Endodermal cell (in vitro differentiated cells): ENCODE measurements around the gene CDH9. TPM values are rescaled to one million over a fixed set of nuclear protein-coding genes. Genes with fewer than 3 reads are reported as not detected.

Source experiments
- DNase-seq: peaks from one replicate; pipeline ENCODE4 v3.0.0-alpha.2; 2017
- H3K27ac ChIP-seq: 2 replicates; pipeline ENCODE4 v1.5.1; 2013; ENCODE audit warnings: mild to moderate bottlenecking, low read depth, low read length, moderate library complexity
- H3K27me3 ChIP-seq: 2 replicates; pipeline ENCODE4 v1.6.1; 2013; ENCODE audit warnings: mild to moderate bottlenecking, low read length, moderate library complexity; ENCODE audit not compliant: insufficient read depth, control insufficient read depth, poor library complexity, severe bottlenecking
- H3K36me3 ChIP-seq: 2 replicates; pipeline ENCODE4 v1.7.0; 2013; ENCODE audit warnings: mild to moderate bottlenecking, low read length, moderate library complexity; ENCODE audit not compliant: control insufficient read depth, insufficient read depth
- H3K4me1 ChIP-seq: one replicate; pipeline ENCODE4 v1.7.0; 2013; ENCODE audit warnings: low read length; ENCODE audit not compliant: control insufficient read depth, insufficient read depth
- H3K4me3 ChIP-seq: 2 replicates; pipeline ENCODE4 v1.5.1; 2013; ENCODE audit warnings: mild to moderate bottlenecking, low read length, moderate library complexity
- H3K9ac ChIP-seq: 2 replicates; pipeline ENCODE4 v1.6.1; 2013; ENCODE audit warnings: mild to moderate bottlenecking, low read length, moderate library complexity; ENCODE audit not compliant: poor library complexity, severe bottlenecking; ENCODE audit errors: extremely low read depth
- H3K9me3 ChIP-seq: 2 replicates; pipeline ENCODE4 v1.6.1; 2013; ENCODE audit warnings: mild to moderate bottlenecking, low read length, moderate library complexity; ENCODE audit not compliant: control insufficient read depth
- H3K27ac Mint-ChIP-seq: 2 replicates; pipeline ENCODE4 v1.8.0; 2020; ENCODE audit warnings: mixed read lengths
- H3K27me3 Mint-ChIP-seq: 2 replicates; pipeline ENCODE4 v1.8.0; 2021; ENCODE audit warnings: mild to moderate bottlenecking, mixed read lengths; ENCODE audit not compliant: insufficient read depth
- H3K36me3 Mint-ChIP-seq: 2 replicates; pipeline ENCODE4 v1.8.0; 2020; ENCODE audit warnings: low read depth, mixed read lengths
- H3K4me1 Mint-ChIP-seq: 2 replicates; pipeline ENCODE4 v1.8.0; 2020; ENCODE audit warnings: mixed read lengths
- H3K4me3 Mint-ChIP-seq: 2 replicates; pipeline ENCODE4 v1.8.0; 2020; ENCODE audit warnings: mild to moderate bottlenecking, moderate library complexity, mixed read lengths
- H3K9me3 Mint-ChIP-seq: 2 replicates; pipeline ENCODE4 v1.8.0; 2020; ENCODE audit warnings: mild to moderate bottlenecking, mixed read lengths
- WGBS, 2 experiments: methylation state at CpG; one replicate each; pipeline versions ENCODE4 v1.1.5 to v1.1.7; 2013; ENCODE audit warnings: missing lambda C conversion rate in 2 of 2, mixed read lengths in 1 of 2; ENCODE audit not compliant: insufficient coverage in 1 of 2, insufficient read length in 1 of 2; 5-methylcytosine and 5-hydroxymethylcytosine counted together
- total RNA-seq, 2 donors: library from RNA; stranded (reverse); fragmentation: NEBNext Ultra II Directional in 1 of 2; extraction: Animal tissue kit (Norgen Biotek cat#: 25700) in 1 of 2; gene quantifications; 2 replicates in 1 of 2; 3 replicates in 1 of 2; pipeline ENCODE4 v1.2.1, GENCODE V29; 2021
- TF ChIP-seq, protein P1 (sequence below): fragments of 200-600 bp; sonication (generic); conservative IDR thresholded peaks from 2 replicates; pipeline ENCODE4 v1.5.0; 2021; ENCODE audit warnings: antibody characterized with exemption, mild to moderate bottlenecking

CDH9 gene
- total RNA-seq, 2 donors from 2014 or later, result not detected

DNA sequence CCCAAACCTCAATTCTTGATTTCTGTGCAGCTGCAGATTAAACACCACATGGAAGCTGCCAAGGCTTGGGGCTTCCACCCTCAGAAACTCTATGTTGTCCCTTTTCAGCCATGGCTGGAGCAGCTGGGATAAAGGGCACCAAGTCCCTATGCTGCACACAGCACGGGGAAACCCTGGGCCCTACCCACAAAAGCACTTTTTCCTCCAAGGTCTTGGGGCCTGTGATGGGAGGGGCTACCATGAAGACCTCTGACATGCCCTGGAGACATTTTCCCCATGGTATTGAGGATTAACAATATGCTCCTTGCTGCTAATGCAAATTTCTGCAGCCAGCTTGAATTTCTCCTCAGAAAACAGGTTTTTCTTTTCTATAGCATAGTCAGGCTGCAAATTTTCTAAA, 41.8 kb upstream of the CDH9 start:
- no peaks in the 10 kb centered on the region for H3K27me3 Mint-ChIP-seq
- 87% methylated on average over 1 of the region's 1 CpG; no CpG with 5 or more reads in 1 of the 2 experiments for WGBS, 2 experiments
- TF ChIP-seq, protein P1, sequence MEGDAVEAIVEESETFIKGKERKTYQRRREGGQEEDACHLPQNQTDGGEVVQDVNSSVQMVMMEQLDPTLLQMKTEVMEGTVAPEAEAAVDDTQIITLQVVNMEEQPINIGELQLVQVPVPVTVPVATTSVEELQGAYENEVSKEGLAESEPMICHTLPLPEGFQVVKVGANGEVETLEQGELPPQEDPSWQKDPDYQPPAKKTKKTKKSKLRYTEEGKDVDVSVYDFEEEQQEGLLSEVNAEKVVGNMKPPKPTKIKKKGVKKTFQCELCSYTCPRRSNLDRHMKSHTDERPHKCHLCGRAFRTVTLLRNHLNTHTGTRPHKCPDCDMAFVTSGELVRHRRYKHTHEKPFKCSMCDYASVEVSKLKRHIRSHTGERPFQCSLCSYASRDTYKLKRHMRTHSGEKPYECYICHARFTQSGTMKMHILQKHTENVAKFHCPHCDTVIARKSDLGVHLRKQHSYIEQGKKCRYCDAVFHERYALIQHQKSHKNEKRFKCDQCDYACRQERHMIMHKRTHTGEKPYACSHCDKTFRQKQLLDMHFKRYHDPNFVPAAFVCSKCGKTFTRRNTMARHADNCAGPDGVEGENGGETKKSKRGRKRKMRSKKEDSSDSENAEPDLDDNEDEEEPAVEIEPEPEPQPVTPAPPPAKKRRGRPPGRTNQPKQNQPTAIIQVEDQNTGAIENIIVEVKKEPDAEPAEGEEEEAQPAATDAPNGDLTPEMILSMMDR, result no peak
- no peak overlapping the region for H3K27ac Mint-ChIP-seq
- Histone ChIP-seq H3K4me3 (no peak overlapping the region), H3K9me3 (no peaks in the 10 kb centered on the region), H3K9ac (no peak overlapping the region), H3K36me3 (no peaks in the 10 kb centered on the region), H3K4me1 (no peaks in the 10 kb centered on the region), H3K27me3 (no peaks in the 10 kb centered on the region), H3K27ac (no peak overlapping the region)
- no peaks in the 10 kb centered on the region for H3K36me3 Mint-ChIP-seq
- H3K4me1 Mint-ChIP-seq, result no peaks in the 10 kb centered on the region
- no peak overlapping the region for H3K4me3 Mint-ChIP-seq
- no peak for DNase-seq
- H3K9me3 Mint-ChIP-seq, result peaks cover 18% of the 10 kb centered on the region

- Histone ChIP-seq H3K4me3 (no peak overlapping the region), H3K9me3 (peaks cover 6% of the 10 kb centered on the region), H3K36me3 (no peaks in the 10 kb centered on the region), H3K27ac (no peak overlapping the region), H3K4me1 (no peaks in the 10 kb centered on the region), H3K27me3 (no peaks in the 10 kb centered on the region), H3K9ac (no peak overlapping the region)
- no peak overlapping the region for H3K4me3 Mint-ChIP-seq
- no peaks in the 10 kb centered on the region for H3K4me1 Mint-ChIP-seq
- no peak for DNase-seq
- TF ChIP-seq, protein P1, result no peak
- no peaks in the 10 kb centered on the region for H3K9me3 Mint-ChIP-seq
- H3K36me3 Mint-ChIP-seq, result no peaks in the 10 kb centered on the region
- H3K27ac Mint-ChIP-seq, result no peak overlapping the region
- WGBS, 2 experiments, result 91 to 92% methylated on average over 2 of the region's 2 CpGs
- H3K27me3 Mint-ChIP-seq, result no peaks in the 10 kb centered on the region
Observed at GRCh38 chr5:27062451-27062850, 24.1 kb upstream of the CDH9 start.

GRCh38 chr5:27048510-27048909, 10.1 kb upstream of the CDH9 start:
- Mint-ChIP-seq H3K4me3 (no peak overlapping the region), H3K27ac (no peak overlapping the region), H3K36me3 (no peaks in the 10 kb centered on the region), H3K4me1 (peaks cover 8% of the 10 kb centered on the region), H3K27me3 (no peaks in the 10 kb centered on the region), H3K9me3 (no peaks in the 10 kb centered on the region)
- peak; percentile 47 for DNase-seq
- Histone ChIP-seq H3K27ac (no peak overlapping the region), H3K4me3 (no peak overlapping the region), H3K27me3 (no peaks in the 10 kb centered on the region), H3K9me3 (no peaks in the 10 kb centered on the region), H3K4me1 (no peaks in the 10 kb centered on the region), H3K36me3 (no peaks in the 10 kb centered on the region), H3K9ac (no peak overlapping the region)
- TF ChIP-seq, protein P1, result no peak
